HG03060 (cell line): ENCODE results near the gene GNB1L.
"Not testable (repeated sequence)": the region's sequence is repeated elsewhere in the genome, so short reads cannot be mapped to it uniquely, and the experiment has no call there.

Experiments
- ATAC-seq: cut with Tn5 transposase; IDR thresholded peaks from one replicate; pipeline ENCODE4 v1.9.1; 2021; ENCODE audit warnings: low read depth, moderate number of reproducible peaks; ENCODE audit not compliant: unreplicated experiment

GNB1L gene

GRCh38 chr22:19890502-19891316, 36.0 kb upstream of the GNB1L start:
- ATAC-seq, result no peak

- no peak for ATAC-seq
These were observed 35.3 kb upstream of the GNB1L start for GRCh38 chr22:19889951-19890350.

GRCh38 chr22:19888131-19888746, 33.6 kb upstream of the GNB1L start:
- ATAC-seq, result no peak

GRCh38 chr22:19887256-19887985, 32.7 kb upstream of the GNB1L start:
- ATAC-seq, result no peak

- no peak for ATAC-seq
These were observed 32.1 kb upstream of the GNB1L start for GRCh38 chr22:19886605-19887255.

- ATAC-seq, result no peak
These were observed 31.3 kb upstream of the GNB1L start for GRCh38 chr22:19885841-19886592.

- no peak for ATAC-seq
These were observed 30.5 kb upstream of the GNB1L start for GRCh38 chr22:19884954-19885751.

- ATAC-seq, result no peak
These were observed 29.7 kb upstream of the GNB1L start for GRCh38 chr22:19884161-19884953.

GRCh38 chr22:19883446-19883845, 28.8 kb upstream of the GNB1L start:
- ATAC-seq, result not testable (repeated sequence)

- ATAC-seq, result no peak
These were observed 28.0 kb upstream of the GNB1L start for GRCh38 chr22:19882446-19883381.

- ATAC-seq, result no peak
These were observed 26.3 kb upstream of the GNB1L start for GRCh38 chr22:19880786-19881569.

- no peak for ATAC-seq
These were observed 25.5 kb upstream of the GNB1L start for GRCh38 chr22:19879992-19880785.

GRCh38 chr22:19879643-19879991, 24.9 kb upstream of the GNB1L start:
- no peak for ATAC-seq

- ATAC-seq, result no peak
These were observed 24.5 kb upstream of the GNB1L start for GRCh38 chr22:19879246-19879570.

GRCh38 chr22:19878461-19879245, 24.0 kb upstream of the GNB1L start:
- ATAC-seq, result no peak
